IPS-18c (cell line): ENCODE results near the gene ASTN2.
"Not testable (repeated sequence)": the region's sequence is repeated elsewhere in the genome, so short reads cannot be mapped to it uniquely, and the experiment has no call there.

Experiments
- H3K4me3 ChIP-seq: 2 replicates; pipeline ENCODE4 v1.7.0; 2013; ENCODE audit warnings: low read depth, mild to moderate bottlenecking, low read length, moderate library complexity; ENCODE audit not compliant: insufficient read depth
- H3K9me3 ChIP-seq: one replicate; pipeline ENCODE4 v1.6.1; 2013; ENCODE audit warnings: mild to moderate bottlenecking, low read length, moderate library complexity; ENCODE audit not compliant: control insufficient read depth, insufficient read depth

Gene ASTN2

DNA sequence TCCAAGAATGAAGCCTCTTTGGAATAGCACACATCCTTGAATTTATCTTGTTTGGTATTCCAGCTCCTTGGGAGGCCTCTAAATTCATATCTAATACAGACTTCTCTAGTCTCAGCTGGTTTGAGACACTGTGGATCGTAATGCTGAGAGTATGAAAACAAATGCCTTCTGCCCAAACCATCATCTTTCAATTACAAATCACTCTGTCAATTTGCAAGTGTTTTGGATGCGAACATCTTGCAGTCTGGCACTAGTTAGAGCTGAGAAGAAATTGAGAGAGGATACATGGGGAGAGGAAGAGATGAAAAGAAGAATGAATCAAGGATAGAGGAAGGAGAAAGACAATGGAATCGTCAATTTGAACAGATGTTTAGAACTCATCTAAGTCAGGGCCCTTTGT is 342.6 kb downstream of the ASTN2 start:
- Histone ChIP-seq H3K4me3 (no peak overlapping the region), H3K9me3 (no peaks in the 10 kb centered on the region)

DNA sequence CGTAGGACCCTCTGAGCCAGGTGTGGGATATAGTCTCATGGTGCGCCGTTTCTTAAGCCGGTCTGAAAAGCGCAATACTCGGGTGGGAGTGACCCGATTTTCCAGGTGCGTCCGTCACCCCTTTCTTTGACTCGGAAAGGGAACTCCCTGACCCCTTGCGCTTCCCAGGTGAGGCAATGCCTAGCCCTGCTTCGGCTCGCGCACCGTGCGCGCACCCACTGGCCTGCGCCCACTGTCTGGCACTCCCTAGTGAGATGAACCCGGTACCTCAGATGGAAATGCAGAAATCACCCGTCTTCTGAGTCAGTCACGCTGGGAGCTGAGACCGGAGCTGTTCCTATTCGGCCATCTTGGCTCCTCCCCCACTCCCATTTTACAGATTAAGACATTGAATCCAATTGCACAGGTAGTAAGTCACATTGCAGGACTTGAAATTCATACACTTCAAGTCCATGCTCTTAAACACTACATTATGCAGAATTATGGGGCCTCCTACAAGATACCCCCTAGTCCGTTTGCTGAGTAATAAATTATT is 343.1 kb downstream of the ASTN2 start:
- not testable (repeated sequence) for H3K4me3 ChIP-seq, H3K9me3 ChIP-seq

GRCh38 chr9:117063721-117064471 is 351.0 kb downstream of the ASTN2 start:
- no peak overlapping the region for H3K4me3 ChIP-seq

GRCh38 chr9:117060963-117061362 is 353.9 kb downstream of the ASTN2 start:
- H3K4me3 ChIP-seq = no peak overlapping the region
- H3K9me3 ChIP-seq = no peaks in the 10 kb centered on the region

More at GRCh38 chr9:117063721-117064471, 351.0 kb downstream of the ASTN2 start:
- H3K9me3 ChIP-seq = no peaks in the 10 kb centered on the region

- H3K4me3 ChIP-seq = no peak overlapping the region
- no peaks in the 10 kb centered on the region for H3K9me3 ChIP-seq
Observed at GRCh38 chr9:117050007-117050406, 364.9 kb downstream of the ASTN2 start.

DNA sequence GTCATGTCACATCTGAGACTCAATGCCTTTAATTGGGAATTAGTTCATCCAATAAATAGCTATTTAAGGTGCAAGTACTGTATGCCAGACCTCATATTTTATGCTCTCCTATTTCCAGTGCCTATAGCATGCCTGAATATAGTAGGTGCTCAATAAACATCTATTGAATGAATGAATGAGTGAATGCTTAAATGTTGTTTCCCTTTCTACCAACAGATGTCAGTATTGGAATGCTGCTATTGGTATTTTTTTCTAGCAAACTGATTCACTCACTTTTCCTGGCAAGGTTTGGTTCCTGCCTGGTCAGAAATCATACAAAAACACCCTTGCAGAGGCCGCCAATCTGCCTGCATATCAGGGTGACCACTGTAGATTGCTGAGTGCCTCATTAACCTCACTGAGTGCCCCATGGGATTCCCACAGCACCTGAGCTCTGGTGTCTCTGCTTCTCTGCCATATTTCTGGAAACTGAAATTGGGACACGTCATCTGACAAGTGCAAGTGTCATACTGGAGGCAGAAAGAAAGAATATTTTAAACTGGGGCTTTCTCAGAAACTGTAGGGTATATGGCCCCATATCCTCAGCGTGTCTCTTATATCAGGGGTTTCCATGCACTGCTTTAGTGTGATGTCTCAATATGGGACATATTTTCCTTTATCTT is 368.1 kb downstream of the ASTN2 start:
- no peak overlapping the region for H3K4me3 ChIP-seq
- H3K9me3 ChIP-seq = no peaks in the 10 kb centered on the region

DNA sequence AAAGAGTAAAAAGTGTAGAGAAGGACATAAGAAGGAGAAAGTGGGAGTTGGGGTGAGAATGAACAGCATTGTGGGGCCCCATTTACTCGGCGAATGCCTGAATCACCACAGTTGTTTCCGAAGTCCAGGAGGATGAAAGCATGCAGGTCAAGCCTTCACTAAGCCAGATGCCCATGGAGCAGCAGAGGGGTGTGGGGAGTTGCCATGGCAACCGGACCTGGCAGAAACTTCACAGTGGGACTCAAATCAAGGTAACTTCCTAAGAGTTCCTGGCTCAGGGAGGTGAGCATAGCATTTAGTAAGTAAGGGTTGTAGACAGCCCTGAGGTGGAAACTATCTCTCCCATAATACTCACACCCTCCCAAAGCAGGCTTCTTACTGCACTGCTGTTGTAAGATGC is 370.6 kb downstream of the ASTN2 start:
- no peaks in the 10 kb centered on the region for H3K9me3 ChIP-seq
- no peak overlapping the region for H3K4me3 ChIP-seq

DNA sequence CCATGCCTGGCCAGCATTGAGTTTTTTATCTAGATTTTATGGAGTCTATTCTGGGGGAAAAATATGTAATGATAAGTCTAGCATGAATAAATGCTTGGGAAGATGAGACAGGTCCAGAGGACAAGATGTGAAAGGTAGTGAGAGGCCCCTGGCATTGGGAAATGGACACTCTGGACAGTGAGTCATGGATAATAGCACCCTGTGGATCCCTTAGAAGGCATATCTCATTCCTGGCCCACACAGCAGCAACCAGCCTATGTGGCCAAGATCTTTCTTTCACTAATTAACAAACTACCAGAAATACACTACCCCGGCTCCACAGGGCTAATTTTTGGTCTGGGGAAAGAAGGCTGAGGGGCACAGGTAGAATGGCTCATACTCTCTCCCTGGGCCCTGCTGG is 371.7 kb downstream of the ASTN2 start:
- no peaks in the 10 kb centered on the region for H3K9me3 ChIP-seq
- no peak overlapping the region for H3K4me3 ChIP-seq

GRCh38 chr9:117035546-117035945 is 379.3 kb downstream of the ASTN2 start:
- H3K9me3 ChIP-seq = no peaks in the 10 kb centered on the region
- no peak overlapping the region for H3K4me3 ChIP-seq

- H3K9me3 ChIP-seq = no peaks in the 10 kb centered on the region
Observed at GRCh38 chr9:117034866-117035265, 380.0 kb downstream of the ASTN2 start.

GRCh38 chr9:117030254-117030768 is 384.5 kb downstream of the ASTN2 start:
- H3K4me3 ChIP-seq = no peak overlapping the region
- no peaks in the 10 kb centered on the region for H3K9me3 ChIP-seq

More at GRCh38 chr9:117034866-117035265, 380.0 kb downstream of the ASTN2 start:
- no peak overlapping the region for H3K4me3 ChIP-seq

DNA sequence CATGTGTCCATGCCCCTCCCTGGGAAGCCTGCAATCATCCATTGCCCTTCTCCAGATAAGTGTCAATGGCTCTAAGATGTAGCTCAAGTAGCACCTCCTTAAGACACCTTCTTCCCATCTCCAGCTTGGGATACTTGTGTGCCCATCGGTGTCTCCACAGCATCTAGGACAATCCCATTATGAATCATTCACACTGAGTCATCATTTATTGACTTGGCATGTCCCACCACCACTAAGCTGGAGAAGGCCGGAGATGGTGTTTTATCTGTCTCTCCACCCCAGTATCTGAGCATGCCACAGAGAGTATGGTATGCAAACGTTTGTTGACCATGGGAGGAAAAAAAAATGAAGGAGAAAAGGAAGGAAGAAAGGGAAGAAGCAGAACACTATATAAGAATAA is 385.5 kb downstream of the ASTN2 start:
- Histone ChIP-seq H3K9me3 (no peaks in the 10 kb centered on the region), H3K4me3 (no peak overlapping the region)

DNA sequence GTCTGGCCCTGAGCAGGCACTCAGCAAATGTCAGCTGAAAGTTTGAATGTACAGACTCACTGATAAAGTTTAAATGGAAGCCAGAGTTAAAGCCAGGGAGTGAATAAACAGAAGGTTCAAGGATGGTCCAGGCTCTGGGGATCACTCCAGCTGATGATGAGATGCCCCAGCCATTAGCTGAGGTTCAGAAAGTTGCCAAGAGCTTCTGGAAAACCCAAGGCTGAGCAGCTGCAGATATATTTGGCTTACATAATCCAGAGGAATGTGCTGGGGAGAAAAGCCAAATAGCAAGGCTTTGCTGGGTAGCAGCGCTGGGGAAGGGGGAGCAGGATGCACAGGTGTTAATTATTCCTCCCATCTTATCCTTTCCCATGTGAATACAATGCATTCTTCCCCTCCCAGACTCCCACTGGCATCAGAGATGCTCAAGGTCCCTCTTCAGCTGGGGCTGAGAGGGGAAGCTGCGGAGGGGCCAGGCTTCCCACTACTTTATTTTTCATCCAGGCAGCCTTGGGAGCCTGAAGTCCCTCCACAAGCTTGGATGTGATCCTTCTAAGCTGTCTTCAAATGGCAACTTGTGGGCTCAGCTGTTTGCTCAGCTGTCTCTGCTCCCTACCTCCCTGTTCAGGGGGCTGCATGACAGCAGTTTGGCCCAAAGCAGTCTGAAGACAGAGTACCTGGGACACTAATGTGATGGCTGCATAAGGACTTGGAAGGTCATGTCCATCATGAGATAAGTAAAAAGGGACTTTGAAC is 386.6 kb downstream of the ASTN2 start:
- H3K4me3 ChIP-seq = no peak overlapping the region

DNA sequence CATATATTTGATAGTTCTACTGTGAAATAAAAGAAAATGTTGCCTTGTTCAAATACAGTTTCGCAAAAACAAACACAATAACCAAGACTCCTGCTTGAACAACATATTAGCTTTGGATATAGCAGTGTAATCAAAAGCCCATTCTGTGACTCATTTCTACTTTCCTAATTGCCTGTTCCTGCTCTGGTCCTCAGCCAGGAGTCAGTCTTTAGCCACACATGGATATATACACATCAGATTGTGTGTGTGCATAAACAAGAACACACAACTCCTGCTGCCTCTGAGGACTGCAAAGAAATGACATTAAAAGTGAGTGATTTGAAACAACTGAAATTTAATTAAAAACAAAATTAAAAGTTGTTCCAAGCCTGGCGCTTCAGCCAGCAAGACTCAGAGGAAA is 393.0 kb downstream of the ASTN2 start:
- H3K4me3 ChIP-seq = no peak overlapping the region
- H3K9me3 ChIP-seq = no peaks in the 10 kb centered on the region

More for the DNA sequence above, 386.6 kb downstream of the ASTN2 start:
- no peaks in the 10 kb centered on the region for H3K9me3 ChIP-seq

DNA sequence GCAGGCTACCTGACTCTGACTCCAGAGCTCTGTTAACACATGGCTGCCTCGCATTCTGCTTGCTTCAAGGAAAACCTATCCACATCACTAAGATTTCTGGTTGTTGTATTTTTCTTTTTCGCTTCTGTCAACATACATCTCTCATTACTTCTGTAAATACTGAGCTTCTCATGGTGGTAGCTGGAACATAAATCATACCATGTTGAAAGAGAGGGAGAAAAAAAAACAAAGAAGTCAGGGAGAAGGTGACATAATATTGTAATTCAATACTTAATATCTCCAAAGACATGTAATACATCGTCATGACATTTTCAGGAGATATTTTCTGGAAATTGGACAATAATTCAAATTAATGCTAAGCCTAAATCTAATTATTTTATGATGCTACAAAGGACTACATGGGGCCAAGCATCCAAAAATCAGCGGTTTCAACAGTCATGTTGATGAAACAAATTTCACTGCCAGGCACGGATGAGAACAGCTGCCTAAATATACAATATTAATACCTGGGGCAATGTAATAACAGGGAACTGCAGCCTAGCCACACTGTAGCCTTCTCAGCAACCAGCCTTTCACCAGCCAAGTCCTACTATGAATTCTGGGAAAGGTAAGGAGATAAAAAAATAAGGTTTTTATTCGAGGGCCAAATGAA is 395.8 kb downstream of the ASTN2 start:
- Histone ChIP-seq H3K4me3 (no peak overlapping the region), H3K9me3 (no peaks in the 10 kb centered on the region)

- H3K9me3 ChIP-seq = no peaks in the 10 kb centered on the region
Observed at GRCh38 chr9:117017414-117017985, 397.4 kb downstream of the ASTN2 start.

DNA sequence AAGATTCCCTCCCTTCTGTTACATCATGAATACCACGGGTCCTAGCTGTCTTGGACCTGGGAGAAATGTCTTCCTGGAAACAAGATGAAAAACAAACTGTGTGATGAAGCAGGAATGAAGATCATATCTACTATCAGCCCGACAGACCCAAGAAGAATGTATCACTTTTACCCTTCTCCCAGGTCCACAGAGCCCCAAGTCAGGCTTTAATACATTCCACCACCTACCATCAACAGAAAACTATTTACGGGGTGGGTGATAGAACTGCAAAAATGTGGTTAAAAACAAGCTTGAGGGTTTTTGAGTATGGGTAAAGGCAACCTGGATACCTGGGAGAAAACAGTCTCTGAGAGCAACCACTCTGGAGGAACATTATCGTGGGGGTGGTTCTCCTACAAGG is 400.8 kb downstream of the ASTN2 start:
- H3K4me3 ChIP-seq = no peak overlapping the region
- no peaks in the 10 kb centered on the region for H3K9me3 ChIP-seq

More at GRCh38 chr9:117017414-117017985, 397.4 kb downstream of the ASTN2 start:
- H3K4me3 ChIP-seq = no peak overlapping the region
